ENCODE data around the gene ADCY2.

The ADCY2 gene

DNA sequence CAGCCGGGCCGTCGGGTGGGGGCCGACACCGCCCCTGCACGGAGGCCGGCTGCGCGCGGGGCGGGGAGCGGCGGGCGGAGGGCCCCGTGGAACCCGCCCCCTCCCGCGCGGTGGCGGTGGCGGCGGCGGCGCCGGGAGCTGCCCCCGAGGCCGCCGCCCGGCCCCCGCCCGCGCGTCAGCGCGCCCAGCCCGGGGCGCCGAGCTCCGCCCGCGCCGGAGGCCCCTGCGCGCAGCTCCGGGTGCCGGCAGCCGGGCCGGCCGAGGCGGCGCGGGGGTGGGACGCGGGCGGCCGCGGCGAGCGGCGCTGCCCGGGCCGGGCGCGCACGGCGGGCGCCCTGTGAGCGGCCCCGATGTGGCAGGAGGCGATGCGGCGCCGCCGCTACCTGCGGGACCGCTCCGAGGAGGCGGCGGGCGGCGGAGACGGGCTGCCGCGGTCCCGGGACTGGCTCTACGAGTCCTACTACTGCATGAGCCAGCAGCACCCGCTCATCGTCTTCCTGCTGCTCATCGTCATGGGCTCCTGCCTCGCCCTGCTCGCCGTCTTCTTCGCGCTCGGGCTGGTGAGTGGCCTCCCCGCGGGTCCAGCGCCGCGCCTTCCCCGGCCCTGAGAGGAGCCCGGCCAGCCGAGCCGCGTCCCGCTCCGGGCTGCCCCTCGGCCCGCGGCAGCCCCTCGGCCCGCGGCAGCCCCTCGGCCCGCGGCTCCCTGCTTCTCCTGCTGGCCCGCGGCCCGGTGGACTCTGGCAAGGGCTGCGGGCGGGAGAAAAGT lies at the start of gene ADCY2:
TSS of gene ADCY2 (plus strand) at position 192 of the 766 bp plus-strand sequence. CDS start at position 351, 159 bp downstream.
- DNase-seq: no peak

DNA sequence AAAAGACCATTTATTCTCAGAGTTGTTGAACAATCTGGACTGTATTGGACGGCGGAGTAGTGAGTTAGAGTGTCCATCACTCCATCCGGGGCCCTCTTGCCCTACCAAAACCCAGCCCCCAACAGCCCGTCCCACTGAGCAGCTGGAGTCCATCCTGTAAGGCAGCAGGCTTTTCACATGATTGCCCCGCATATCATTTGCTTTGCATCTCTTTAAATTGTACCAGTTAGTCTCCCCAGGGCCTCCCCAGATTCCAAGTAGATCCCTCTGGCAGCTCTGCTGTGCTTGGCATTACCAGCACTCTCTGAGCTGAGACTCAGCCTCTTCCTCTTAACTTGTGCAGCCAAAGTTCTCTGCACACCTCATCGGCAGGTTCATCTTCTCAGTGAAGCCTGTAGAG lies 48.6 kb upstream of the ADCY2 start:
- DNase-seq: no peak

DNA sequence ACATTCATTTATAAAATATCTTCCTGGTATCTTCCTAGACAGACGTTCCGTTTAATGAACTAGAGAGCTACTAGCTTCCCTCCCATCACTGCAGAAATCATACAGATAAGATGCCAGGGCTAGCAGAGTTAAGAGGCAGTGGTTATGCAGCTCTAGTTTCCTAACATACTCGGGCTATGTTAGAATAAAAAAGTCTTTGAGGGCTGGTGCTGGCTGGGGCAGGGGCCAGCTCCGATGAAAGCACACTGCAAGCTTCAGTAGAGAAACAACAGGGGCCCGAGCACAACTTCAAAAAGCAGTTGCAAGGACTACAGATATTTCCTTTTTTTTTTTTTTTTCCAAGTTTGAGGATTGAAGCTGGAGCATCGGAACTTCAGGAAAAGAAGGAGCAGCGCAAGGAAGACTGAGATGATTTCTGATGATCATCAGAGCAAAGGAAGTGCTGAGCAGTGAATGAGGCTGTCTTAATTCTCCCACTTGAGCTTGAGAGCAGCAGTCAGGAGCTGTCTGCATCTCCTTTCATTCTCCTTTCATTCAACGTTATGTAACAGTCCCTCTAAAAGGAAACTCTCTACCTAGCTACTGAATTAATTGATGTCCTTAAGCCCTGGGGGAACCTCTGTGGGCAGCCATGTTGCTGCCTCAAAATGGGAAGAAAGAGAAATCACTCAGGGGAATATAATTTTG lies 47.6 kb upstream of the ADCY2 start:
- DNase-seq: no peak

DNA sequence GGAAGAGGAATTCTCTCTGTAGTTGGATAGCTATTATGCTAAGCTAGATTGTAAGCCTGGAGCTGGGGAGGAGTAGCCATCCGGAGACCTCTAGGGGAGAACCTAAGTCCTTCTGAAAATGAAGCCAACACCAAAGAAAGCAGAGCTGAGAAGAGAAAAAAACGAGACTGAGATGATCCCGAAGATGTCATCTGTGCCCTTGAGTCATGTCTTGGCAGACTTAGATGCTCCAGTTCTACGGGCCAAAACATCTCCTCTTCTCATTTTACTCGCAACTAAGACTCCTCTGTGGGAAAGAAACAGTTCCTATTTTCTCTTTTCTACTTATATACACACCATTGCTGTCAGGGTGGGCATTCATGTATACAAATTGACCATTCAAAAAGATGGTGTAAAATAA lies 34.3 kb upstream of the ADCY2 start:
- no peak for DNase-seq

DNA sequence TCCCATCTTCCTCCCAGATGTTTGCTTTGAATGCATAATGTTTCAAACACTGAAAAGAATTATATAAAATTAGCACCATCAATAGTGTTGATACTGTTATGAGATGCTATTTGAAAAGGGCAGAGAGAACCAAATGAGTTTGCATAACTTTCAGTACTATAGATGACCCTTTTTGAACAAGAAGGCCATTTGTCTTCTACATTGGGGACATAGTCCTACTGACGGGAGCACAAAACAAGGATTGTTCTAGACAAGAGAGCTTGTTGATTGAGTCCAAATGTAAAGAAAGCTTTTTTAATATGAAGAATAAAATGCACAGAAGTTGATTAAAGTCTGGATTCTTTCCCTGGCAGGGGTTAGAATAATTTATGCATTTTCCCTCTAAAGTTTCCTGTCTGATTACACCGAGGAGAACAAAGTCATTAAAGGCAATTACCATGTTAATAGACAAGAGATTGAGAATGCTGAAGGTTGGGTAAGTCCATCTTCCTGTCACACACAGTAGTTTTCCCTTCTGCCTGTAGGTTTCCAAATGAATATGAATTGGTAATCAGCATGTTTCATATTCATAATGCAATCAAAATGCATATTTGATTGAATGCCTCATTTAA lies 32.8 kb upstream of the ADCY2 start:
- DNase-seq: no peak

DNA sequence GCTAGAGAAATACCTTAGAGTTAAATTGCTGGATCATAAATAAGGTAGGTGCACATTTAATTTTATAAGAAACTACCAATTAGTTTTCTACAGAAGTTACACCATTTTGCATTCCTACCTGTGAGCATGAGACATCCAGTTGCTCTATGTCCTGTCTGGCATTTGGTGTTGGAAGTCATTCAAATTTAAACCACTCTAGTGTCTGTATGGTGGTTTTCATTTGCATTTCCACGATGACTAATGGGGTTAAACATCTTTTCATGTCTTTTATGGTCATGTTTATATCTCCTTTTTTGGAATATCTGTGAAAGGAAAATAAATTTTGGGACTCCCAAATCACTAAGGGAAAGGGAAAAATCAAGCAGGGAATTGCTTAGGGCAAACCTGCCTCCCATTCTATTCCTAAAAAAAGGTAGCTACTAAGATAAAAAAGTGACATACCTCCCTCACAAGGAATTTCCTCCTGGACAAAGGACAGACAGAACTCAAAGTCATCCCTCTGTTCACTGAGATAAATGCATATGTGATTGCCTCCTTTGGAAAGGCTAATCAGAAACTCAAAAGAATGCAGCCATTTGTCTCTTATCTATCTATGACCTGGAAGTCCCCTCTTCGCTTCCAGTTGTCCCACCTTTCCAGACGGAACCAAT lies 31.6 kb upstream of the ADCY2 start:
- DNase-seq: no peak

DNA sequence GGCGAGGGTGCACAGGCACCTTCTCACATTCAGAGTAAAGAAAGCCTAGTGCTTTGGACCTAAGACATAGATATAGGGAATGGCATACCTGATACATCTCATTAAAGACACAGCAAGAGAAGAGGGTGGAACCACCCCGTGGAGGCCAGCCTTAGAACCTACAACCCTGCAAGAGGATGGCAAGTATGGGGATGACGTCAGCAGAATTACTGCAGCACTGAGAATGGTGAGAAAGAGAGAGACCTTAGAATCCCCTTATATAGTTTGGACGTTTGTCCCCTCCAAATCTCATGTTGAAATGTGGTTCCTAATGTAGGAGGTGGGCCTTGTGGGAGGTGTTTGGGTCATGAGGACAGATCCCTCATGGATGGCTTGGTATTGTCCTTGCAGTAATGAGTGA lies 28.2 kb upstream of the ADCY2 start:
- DNase-seq: no peak

DNA sequence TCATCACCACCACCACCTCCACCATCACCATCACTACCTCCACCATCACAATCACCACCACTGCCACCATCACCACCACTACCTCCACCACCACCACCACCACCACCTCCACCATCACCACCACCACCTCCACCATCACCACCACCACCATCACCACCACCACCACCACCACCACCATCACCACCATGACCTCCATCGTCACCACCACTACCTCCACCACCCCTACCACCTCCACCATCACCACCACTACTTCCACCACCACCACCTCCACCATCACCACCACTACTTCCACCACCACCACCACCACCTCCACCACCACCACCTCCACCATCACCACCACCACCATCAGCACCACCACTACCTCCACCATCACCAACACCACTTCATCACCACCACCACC lies 23.5 kb upstream of the ADCY2 start:
- DNase-seq: no peak

DNA sequence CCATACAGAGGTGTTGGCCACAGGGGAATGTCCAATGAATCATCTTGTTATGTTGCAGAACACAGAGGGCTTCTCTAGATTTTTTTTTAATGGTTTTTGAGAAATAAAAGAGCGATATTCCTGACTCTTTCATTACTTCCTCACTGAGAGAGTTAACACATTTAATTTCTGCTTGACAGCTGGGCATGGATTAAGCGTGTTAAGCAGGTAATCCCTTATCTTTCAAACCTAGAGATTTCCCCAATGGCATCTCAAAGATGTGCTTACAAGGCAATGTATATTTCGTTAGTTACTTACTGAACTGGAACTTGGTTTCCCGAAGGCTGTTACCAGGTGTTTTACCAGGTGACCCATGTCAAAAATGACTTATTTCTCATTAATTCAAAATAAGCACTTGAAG lies 21.8 kb upstream of the ADCY2 start:
- DNase-seq: no peak

DNA sequence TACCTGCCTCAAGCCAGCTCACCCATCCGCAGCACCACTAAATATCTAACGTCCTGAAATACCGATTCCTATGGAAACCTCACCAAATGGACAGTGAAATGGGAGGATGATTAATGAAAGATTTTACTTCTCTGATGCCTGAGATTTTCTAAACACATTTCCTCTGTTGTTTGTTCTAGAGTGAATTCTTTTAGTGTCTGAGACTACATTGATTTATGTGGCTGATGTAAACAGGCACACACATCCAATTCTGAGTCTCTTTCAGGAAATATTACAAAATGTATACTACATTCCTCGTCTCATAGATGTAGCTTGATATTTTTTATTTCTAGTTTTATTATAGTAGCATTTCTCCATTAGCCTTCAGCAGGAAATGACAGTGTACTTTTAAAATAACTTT lies 20.5 kb upstream of the ADCY2 start:
- DNase-seq: no peak

DNA sequence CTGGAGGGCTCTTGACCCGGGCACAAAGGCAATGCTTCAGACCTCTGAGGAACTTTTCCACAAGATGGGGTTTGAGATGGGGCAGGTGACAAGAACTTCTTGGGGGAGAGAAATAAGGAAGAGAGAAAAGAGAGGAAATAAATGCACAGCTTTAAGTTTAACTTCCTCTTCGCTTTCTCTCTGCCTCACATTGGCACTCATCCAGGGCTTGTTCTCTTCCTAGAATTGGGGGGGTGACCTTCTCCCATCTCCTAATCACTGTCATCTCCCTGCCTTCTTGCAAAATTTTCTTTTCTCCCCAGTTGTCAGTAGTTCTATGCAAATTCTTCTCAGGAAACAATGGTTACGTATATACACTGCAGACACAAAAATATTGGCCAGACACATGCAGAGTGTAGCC lies 19.1 kb upstream of the ADCY2 start:
- DNase-seq: no peak

DNA sequence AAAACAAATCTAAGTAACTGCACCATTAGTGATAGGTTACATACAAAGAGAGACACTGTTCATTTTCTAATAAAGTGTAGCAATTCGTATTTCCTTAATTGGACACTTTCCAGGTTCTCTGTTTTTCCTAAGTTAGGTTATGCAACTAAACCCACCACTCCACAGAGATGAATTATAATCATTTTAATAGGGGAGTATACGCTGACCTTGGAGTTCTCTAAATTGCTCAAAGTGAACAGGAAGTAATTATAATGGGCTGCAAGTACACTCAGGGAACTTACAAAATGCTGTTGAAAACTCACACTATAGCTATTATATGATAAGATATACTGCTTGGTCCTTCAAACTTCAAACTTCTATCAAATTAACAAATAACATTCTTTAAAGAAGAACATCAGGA lies 18.2 kb upstream of the ADCY2 start:
- no peak for DNase-seq

DNA sequence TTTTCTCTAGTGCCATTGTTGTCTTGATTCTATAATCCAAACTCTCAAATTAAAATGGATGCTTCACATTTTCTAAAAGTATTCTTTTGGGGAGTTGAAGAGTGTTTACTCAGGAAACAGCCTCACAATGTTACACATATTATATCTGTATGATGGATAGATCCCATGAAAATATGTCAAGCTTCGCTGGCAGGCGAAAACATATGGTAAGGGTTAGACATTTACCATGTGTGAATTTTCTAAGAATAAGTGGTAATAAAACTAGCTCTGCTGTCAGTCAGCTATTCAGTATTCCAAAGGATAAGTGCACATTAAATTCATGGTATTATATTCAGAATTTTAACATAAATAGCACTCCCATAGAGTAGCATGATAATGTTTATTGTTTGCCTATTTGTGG lies 13.3 kb upstream of the ADCY2 start:
- DNase-seq: no peak

DNA sequence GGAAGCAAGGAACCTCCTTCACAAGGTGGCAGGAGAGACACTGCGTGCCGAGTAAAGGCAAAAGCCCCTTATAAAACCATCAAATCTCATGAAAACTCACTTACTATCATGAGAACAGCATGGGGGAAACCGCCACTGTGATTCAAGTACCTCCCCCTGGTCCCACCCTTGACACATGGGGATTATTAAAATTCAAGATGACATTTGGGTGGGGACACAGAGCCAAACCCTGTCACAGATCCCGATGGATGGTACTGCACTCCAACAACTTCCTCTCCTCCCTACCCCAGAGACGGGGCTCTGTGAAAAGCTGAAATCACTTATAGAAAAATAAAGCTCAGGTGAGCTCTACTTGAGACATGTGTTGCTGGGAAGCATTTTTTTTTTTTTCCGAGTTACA lies 10.3 kb upstream of the ADCY2 start:
- no peak for DNase-seq

DNA sequence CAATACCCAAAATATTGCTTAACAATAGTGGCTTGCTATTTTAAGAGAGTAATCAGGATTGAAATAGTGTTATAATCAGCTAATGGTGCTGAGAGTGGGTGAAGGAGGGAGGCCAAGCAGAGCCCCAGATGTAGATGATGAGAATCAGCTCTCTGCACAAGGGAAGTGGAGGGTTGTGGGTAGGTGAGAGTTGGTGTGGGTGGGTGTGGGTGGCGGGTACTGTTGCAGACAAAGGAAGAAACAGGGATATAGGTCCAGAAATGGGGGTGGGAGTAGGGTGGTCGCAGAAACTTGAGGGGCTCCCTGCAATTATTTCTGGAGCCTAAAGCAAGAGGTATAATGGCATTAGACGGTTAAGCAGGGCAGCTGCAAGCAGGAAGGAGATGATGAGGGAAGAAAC lies 7.4 kb upstream of the ADCY2 start:
- no peak for DNase-seq

DNA sequence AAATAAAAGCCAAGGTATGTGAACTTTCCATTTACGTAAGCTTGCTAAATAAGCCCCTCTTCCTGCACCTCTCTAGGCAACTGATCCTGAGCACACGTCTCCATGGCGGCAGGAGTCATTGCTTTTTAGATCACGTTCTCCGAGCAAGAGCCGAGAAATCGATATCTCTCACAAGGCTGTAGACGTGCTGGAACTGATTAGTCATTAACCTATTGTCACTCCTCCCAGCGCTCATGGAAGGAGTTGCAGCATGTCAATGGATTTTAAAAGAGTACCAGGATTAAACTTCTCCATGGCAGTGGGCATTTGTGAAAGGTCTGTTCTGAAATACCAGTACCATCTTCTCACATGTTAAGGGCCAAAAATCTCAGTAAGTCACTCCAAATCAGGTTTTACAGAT lies 4.7 kb upstream of the ADCY2 start:
- DNase-seq: no peak

DNA sequence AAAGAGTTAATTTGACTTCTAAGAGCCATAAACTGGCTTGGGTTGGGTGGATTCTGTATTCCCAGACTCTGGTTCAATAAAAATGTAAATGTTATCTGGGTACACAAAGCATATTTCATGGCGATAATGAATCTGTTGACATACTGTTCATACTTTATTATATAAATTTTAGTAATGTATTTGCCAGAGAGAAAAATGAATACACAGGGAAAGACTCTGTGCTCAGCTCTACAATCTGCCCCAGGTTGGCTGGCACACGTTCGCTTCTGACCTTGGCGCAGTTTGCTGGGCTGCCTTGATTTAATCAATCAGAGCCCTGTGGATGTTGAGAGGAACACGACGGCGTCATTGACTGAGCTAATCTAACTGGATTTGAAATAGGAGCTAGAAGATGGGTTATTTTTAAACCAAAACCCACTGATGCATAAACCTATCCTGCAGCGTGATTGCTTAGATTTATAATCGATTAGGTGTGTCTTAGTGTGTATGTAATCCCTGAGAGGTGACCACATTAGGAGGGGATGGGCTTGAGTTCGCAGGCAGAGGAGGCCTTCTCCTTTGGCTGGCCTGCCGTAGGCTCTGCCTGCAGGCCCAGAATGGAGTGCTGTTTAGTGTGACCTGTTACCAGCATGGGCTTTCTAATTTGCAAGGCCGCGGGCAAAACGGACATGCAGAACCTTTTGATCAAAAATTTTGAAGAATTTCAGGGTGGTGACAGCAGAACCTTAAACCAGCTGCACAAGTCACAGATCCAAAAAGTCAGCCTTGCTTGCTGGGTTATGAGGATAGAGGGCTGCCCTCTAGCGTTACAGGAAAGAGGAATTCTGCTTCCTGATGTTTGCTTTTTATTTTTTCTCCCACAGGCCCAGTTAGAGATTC lies 3.9 kb upstream of the ADCY2 start:
- no peak for DNase-seq

DNA sequence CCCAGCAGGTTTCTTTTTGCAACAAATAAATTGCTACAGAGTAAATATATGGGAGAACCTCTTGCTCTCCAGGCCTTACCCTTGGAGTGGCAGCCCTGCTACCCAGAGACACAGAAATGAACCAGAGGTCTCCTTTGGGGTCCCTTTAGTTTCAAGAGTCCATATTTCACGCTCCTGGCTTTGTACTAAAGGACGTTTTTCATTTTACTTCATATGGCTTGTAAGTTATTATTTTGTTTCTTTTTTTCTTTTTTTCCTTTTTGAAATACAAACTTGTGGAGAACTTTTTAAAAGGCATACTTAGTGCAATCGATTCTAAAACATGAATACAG lies 3.3 kb upstream of the ADCY2 start:
- no peak for DNase-seq

DNA sequence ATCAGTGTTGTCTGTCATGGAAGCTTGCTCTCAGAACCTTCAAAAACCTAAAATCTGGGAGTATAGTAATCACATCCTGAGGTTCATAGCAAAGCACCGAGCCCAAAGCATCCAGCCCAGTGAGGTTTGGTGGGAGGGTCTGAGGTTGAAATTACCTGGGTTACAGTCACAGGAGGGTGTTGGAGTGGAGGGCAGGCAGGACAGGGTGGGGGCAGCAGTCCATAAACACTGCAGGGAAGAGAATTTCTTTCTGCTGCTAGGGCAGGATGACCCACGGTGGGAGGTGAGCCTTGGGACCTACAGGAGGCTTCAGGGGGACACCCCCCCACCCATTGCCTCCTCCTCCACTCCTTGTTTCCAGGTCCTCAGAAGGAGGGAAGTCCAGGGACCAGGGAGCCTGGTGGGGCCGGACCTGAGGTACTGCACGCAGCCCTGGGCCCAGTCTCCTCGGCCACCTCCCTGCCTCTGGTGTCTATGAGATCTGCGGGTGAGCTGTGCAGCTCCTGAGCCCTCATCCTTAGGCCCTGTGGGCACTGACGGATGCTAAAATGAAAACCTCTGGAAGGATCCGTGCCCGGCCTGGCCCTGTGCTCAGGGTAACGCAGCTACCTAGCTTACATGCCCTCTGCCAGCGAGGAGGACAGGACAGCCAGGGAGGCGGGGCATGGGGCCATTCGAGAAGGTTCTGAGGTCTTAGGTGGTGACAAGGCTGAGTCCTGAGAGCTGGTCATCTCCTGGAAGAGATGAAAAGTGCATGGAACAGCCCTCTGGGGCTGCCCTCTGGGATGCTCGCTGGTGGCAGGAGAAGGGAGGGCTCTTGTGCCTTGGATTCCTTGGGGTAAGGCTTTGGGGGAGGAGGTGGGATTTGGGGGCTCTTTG lies 1.8 kb upstream of the ADCY2 start:
- no peak for DNase-seq

DNA sequence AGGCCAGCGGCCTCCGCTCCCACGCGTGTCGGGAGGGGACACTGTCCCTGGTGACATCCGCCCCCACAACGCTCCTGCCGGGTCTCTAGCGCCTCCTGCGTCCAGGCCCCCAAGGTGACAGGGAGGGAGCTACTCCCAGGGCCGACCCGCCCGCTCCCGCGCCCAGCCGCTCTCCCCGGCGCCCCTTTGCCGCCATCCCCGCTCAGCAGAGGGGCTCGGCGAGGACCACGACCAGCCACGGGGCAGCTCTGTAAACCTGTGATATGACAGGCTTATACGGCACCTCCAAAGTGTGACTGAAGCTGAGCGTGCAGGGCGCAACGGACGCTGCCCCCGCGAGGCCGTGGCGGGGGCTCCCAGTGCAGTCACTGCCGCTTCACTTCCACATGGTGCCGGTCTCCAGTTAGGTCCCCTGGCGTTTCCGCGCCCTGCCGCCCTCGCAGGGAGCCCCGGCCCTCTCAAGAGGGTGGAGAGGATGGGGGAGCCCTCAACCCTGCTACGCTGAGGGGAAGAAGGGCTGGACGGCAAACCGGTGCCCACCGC lies 978 bp upstream of the ADCY2 start:
- no peak for DNase-seq

DNA sequence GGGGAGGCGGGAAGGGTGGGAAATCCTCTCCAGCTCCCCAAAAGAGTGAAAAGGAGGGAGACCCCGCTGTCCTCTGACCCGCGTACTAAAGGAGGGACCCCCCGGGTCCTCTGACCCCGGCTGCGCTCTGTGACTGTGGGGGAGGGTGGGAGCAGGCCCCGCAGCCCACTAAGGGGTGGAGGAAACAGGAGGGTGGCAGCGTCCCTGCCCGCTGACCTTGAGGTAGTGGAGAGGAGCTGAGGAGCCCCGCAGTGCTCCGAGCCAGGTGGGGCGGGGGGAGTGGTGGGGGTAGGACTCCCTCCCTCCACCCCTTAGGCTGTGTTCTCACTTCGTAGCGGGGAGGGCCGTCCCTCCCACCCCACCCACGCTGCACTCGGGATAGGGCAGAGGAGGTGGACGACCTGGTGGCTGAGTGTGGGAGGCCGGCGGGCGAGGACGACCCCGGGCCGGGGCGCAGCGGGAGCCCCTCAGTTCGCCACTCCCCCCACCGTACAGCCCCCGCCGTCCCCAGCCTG lies 449 bp upstream of the ADCY2 start:
- DNase-seq: no peak
